ENCODE measurements around the gene ARHGEF17. TPM values are rescaled to one million over a fixed set of nuclear protein-coding genes. Genes with fewer than 3 reads are reported as not detected.

The ARHGEF17 gene
- total RNA-seq, 2 donors from 2014 or later, result 31.0 to 39.0 TPM

GRCh38 chr11:73296501-73297230, 11.4 kb upstream of the ARHGEF17 start:
- H3K27me3 ChIP-seq (ENCODE audit: control insufficient read depth, insufficient read depth, low read length, poor library complexity, severe bottlenecking), result no peaks in the 10 kb centered on the region
- no peak overlapping the region for H3K27ac ChIP-seq (ENCODE audit: low read depth, low read length)
- Mint-ChIP-seq H3K9me3 (no peaks in the 10 kb centered on the region), H3K27me3 (ENCODE audit: insufficient read depth) (peaks cover 20% of the 10 kb centered on the region), H3K4me1 (no peaks in the 10 kb centered on the region), H3K36me3 (ENCODE audit: low read depth) (no peaks in the 10 kb centered on the region), H3K27ac (no peak overlapping the region), H3K4me3 (no peak overlapping the region)
- WGBS, 2 experiments (ENCODE audit: insufficient coverage in 1 of 2, insufficient read length in 1 of 2), result 93 to 98% methylated on average over 33 to 35 of the region's 35 CpGs
- H3K9me3 ChIP-seq (ENCODE audit: control insufficient read depth, low read length), result no peaks in the 10 kb centered on the region
- no peak for TF ChIP-seq CTCF (conservative IDR thresholded peaks at IDR 0.05)
- no peaks in the 10 kb centered on the region for H3K4me1 ChIP-seq (ENCODE audit: control insufficient read depth, insufficient read depth, low read length)
- no peak overlapping the region for H3K9ac ChIP-seq (ENCODE audit: extremely low read depth, low read length, poor library complexity, severe bottlenecking)
- H3K4me3 ChIP-seq (ENCODE audit: low read length), result no peak overlapping the region
- no peak for DNase-seq
- H3K36me3 ChIP-seq (ENCODE audit: control insufficient read depth, insufficient read depth, low read length), result no peaks in the 10 kb centered on the region

GRCh38 chr11:73297231-73297590, 10.9 kb upstream of the ARHGEF17 start:
- Mint-ChIP-seq H3K27me3 (ENCODE audit: insufficient read depth) (peaks cover 18% of the 10 kb centered on the region), H3K27ac (no peak overlapping the region), H3K36me3 (ENCODE audit: low read depth) (no peaks in the 10 kb centered on the region), H3K4me1 (no peaks in the 10 kb centered on the region), H3K4me3 (no peak overlapping the region), H3K9me3 (no peaks in the 10 kb centered on the region)
- Histone ChIP-seq H3K27ac (ENCODE audit: low read depth, low read length) (no peak overlapping the region), H3K36me3 (ENCODE audit: control insufficient read depth, insufficient read depth, low read length) (no peaks in the 10 kb centered on the region), H3K9ac (ENCODE audit: extremely low read depth, low read length, poor library complexity, severe bottlenecking) (no peak overlapping the region), H3K4me3 (ENCODE audit: low read length) (no peak overlapping the region), H3K9me3 (ENCODE audit: control insufficient read depth, low read length) (no peaks in the 10 kb centered on the region), H3K4me1 (ENCODE audit: control insufficient read depth, insufficient read depth, low read length) (no peaks in the 10 kb centered on the region), H3K27me3 (ENCODE audit: control insufficient read depth, insufficient read depth, low read length, poor library complexity, severe bottlenecking) (no peaks in the 10 kb centered on the region)
- no peak for DNase-seq
- 90 to 97% methylated on average over 6 to 18 of the region's 18 CpGs for WGBS, 2 experiments (ENCODE audit: insufficient coverage in 1 of 2, insufficient read length in 1 of 2)
- no peak for TF ChIP-seq CTCF (conservative IDR thresholded peaks at IDR 0.05)

- no peak overlapping the region for H3K27ac Mint-ChIP-seq
- Histone ChIP-seq H3K4me3 (ENCODE audit: low read length) (no peak overlapping the region), H3K36me3 (ENCODE audit: control insufficient read depth, insufficient read depth, low read length) (no peaks in the 10 kb centered on the region), H3K9me3 (ENCODE audit: control insufficient read depth, low read length) (no peaks in the 10 kb centered on the region), H3K27me3 (ENCODE audit: control insufficient read depth, insufficient read depth, low read length, poor library complexity, severe bottlenecking) (no peaks in the 10 kb centered on the region), H3K9ac (ENCODE audit: extremely low read depth, low read length, poor library complexity, severe bottlenecking) (no peak overlapping the region), H3K4me1 (ENCODE audit: control insufficient read depth, insufficient read depth, low read length) (no peaks in the 10 kb centered on the region), H3K27ac (ENCODE audit: low read depth, low read length) (no peak overlapping the region)
- H3K9me3 Mint-ChIP-seq, result no peaks in the 10 kb centered on the region
- no peak for TF ChIP-seq CTCF (conservative IDR thresholded peaks at IDR 0.05)
- peaks cover 18% of the 10 kb centered on the region for H3K27me3 Mint-ChIP-seq (ENCODE audit: insufficient read depth)
- 81 to 100% methylated on average over 1 to 3 of the region's 3 CpGs for WGBS, 2 experiments (ENCODE audit: insufficient coverage in 1 of 2, insufficient read length in 1 of 2)
- no peaks in the 10 kb centered on the region for H3K36me3 Mint-ChIP-seq (ENCODE audit: low read depth)
- DNase-seq, result no peak
- H3K4me3 Mint-ChIP-seq, result no peak overlapping the region
- no peaks in the 10 kb centered on the region for H3K4me1 Mint-ChIP-seq
Observed at GRCh38 chr11:73297702-73298101, 10.4 kb upstream of the ARHGEF17 start.
